ENCODE measurements around the gene FFAR3.

- TF ChIP-seq POLR2A (IDR thresholded peaks at IDR 0.05) (no peak), CTCF (IDR thresholded peaks at IDR 0.05) (no peak)
Measured at GRCh38 chr19:35408284-35409171, 50.3 kb downstream of the FFAR3 start.

All from body of pancreas (tissue), 4 donors.